WTC11 (cell line): ENCODE results near the gene ANGPTL4. TPM values are rescaled to one million over a fixed set of nuclear protein-coding genes. Genes with fewer than 3 reads are reported as not detected.
"Not testable (repeated sequence)": the region's sequence is repeated elsewhere in the genome, so short reads cannot be mapped to it uniquely, and the experiment has no call there.

Experiments used
- ATAC-seq: fragments of 200-7000 bp; cut with Tn5 transposase; 2 replicates; pipeline ENCODE4 v1.10.0; 2021; ENCODE audit warnings: mild to moderate bottlenecking, moderate library complexity
- CTCF ChIA-PET: fragments of 300-600 bp; sonication (Branson Sonifier 250); formaldehyde crosslinking; loops from one replicate; lab custom pipeline; 2021; ENCODE audit warnings: antibody characterized with exemption; lab: Charles Lee
- POLR2A ChIA-PET: fragments of 350-600 bp; sonication (Branson Sonifier 250); formaldehyde crosslinking; loops from one replicate; lab custom pipeline; 2021; ENCODE audit warnings: antibody characterized with exemption; lab: Charles Lee
- DNase-seq: peaks from one replicate; pipeline ENCODE4 v3.0.0; 2021; ENCODE audit warnings: low spot score
- H3K27ac Mint-ChIP-seq: 2 replicates; pipeline ENCODE4 v1.8.0; 2021; ENCODE audit warnings: mixed read lengths
- H3K27me3 Mint-ChIP-seq: 2 replicates; pipeline ENCODE4 v1.8.0; 2021; ENCODE audit warnings: low read depth, mild to moderate bottlenecking, moderate library complexity, mixed read lengths
- H3K36me3 Mint-ChIP-seq: 2 replicates; pipeline ENCODE4 v1.8.0; 2021; ENCODE audit warnings: mixed read lengths
- H3K4me1 Mint-ChIP-seq: 2 replicates; pipeline ENCODE4 v1.8.0; 2022; ENCODE audit warnings: mixed read lengths
- H3K4me3 Mint-ChIP-seq: 2 replicates; pipeline ENCODE4 v1.8.0; 2021; ENCODE audit warnings: mild to moderate bottlenecking, moderate library complexity, mixed read lengths
- H3K9me3 Mint-ChIP-seq: 2 replicates; pipeline ENCODE4 v1.8.0; 2021; ENCODE audit warnings: mixed read lengths
- CBFB ChIP-seq: sonication (generic); formaldehyde crosslinking; IDR thresholded peaks from 2 replicates; pipeline ENCODE4 v1.8.1; 2022; ENCODE audit warnings: mild to moderate bottlenecking, low read depth, missing genetic modification reagents
- HMGA2 ChIP-seq: fragments of 250-450 bp; sonication (Bioruptor Pico); IDR thresholded peaks from 2 replicates; pipeline ENCODE4 v1.4.0; 2021; ENCODE audit warnings: mild to moderate bottlenecking, moderate library complexity
- JAZF1 ChIP-seq: fragments of 250-450 bp; sonication (Bioruptor Pico); IDR thresholded peaks from 2 replicates; pipeline ENCODE4 v1.9.0; 2021; ENCODE audit warnings: moderate library complexity, mild to moderate bottlenecking, inconsistent platforms
- MYBL2 ChIP-seq: sonication (generic); formaldehyde crosslinking; IDR thresholded peaks from 2 replicates; pipeline ENCODE4 v1.8.1; 2023; ENCODE audit warnings: mild to moderate bottlenecking, moderate library complexity, missing genetic modification reagents
- SMAD3 ChIP-seq: sonication (generic); formaldehyde crosslinking; IDR thresholded peaks from 2 replicates; pipeline ENCODE4 v1.8.0; 2022; ENCODE audit warnings: missing genetic modification reagents, mild to moderate bottlenecking, borderline replicate concordance
- TEAD4 ChIP-seq: sonication (generic); formaldehyde crosslinking; IDR thresholded peaks from 2 replicates; pipeline ENCODE4 v1.8.0; 2022; ENCODE audit warnings: mild to moderate bottlenecking, missing genetic modification reagents
- ZNF219 ChIP-seq: sonication (generic); formaldehyde crosslinking; IDR thresholded peaks from 2 replicates; pipeline ENCODE4 v1.8.0; 2023; ENCODE audit warnings: missing genetic modification reagents, mild to moderate bottlenecking, borderline replicate concordance
- ZNF317 ChIP-seq: sonication (generic); formaldehyde crosslinking; IDR thresholded peaks from 2 replicates; pipeline ENCODE4 v1.8.1; 2023; ENCODE audit warnings: low read depth, mild to moderate bottlenecking, moderate library complexity, missing genetic modification reagents, borderline replicate concordance
- ZNF423 ChIP-seq: fragments of 250-450 bp; sonication (Bioruptor Pico); IDR thresholded peaks from 2 replicates; pipeline ENCODE4 v2.1.2; 2022; ENCODE audit warnings: mild to moderate bottlenecking, moderate library complexity
- total RNA-seq: library from RNA; stranded (reverse); gene quantifications from 3 replicates; pipeline ENCODE4 v1.2.3, GENCODE V29; 2021
- TF ChIP-seq, protein P1 (sequence below): fragments of 250-450 bp; sonication (Bioruptor Pico); IDR thresholded peaks from 2 replicates; pipeline ENCODE4 v1.9.0; 2021; ENCODE audit warnings: moderate library complexity, mild to moderate bottlenecking, inconsistent platforms, borderline replicate concordance
- TF ChIP-seq, protein P2 (sequence below): sonication (generic); formaldehyde crosslinking; IDR thresholded peaks from 2 replicates; pipeline ENCODE4 v1.8.1; 2022; ENCODE audit warnings: missing genetic modification reagents, borderline replicate concordance
- TF ChIP-seq, protein P3 (sequence below): sonication (generic); formaldehyde crosslinking; IDR thresholded peaks from 2 replicates; pipeline ENCODE4 v1.8.0; 2022; ENCODE audit warnings: mild to moderate bottlenecking, missing genetic modification reagents
- TF ChIP-seq, protein P4 (sequence below): sonication (generic); formaldehyde crosslinking; IDR thresholded peaks from 2 replicates; pipeline ENCODE4 v1.8.0; 2023; ENCODE audit warnings: missing genetic modification reagents, mild to moderate bottlenecking, borderline replicate concordance

The ANGPTL4 gene
- total RNA-seq, 1 experiment from 2014 or later, result 1.0 TPM

DNA sequence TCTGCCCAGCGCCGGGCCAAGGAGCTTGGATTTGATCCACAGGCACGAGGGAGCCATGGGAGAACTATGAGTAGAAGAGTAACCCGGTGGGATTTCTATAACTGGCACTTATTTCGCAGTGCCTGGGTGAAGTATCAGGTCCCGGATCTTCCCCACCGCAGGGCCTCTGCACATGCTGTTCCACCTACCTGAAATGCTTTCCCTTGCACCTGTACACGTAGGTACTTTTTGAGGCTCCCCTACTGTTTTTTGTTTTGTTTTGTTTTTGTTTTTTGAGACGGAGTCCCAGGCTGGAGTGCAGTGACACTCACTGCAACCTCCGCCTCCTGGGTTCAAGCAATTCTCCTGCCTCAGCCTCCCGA, 20.5 kb upstream of the ANGPTL4 start (continued):
- TF ChIP-seq, protein P1, sequence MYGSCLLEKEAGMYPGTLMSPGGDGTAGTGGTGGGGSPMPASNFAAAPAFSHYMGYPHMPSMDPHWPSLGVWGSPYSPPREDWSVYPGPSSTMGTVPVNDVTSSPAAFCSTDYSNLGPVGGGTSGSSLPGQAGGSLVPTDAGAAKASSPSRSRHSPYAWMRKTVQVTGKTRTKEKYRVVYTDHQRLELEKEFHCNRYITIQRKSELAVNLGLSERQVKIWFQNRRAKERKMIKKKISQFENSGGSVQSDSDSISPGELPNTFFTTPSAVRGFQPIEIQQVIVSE, result no peak
- no peak for TF ChIP-seq TEAD4

- TF ChIP-seq, protein P2, sequence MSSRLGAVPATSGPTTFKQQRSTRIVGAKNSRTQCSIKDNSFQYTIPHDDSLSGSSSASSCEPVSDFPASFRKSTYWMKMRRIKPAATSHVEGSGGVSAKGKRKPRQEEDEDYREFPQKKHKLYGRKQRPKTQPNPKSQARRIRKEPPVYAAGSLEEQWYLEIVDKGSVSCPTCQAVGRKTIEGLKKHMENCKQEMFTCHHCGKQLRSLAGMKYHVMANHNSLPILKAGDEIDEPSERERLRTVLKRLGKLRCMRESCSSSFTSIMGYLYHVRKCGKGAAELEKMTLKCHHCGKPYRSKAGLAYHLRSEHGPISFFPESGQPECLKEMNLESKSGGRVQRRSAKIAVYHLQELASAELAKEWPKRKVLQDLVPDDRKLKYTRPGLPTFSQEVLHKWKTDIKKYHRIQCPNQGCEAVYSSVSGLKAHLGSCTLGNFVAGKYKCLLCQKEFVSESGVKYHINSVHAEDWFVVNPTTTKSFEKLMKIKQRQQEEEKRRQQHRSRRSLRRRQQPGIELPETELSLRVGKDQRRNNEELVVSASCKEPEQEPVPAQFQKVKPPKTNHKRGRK (CRISPR knock-in tag), result 0 out of 2 replicates have a peak, but pooled peaks have one; percentile 22
- DNase-seq, ATAC-seq, H3K36me3 Mint-ChIP-seq, H3K9me3 Mint-ChIP-seq, POLR2A ChIA-PET, H3K4me3 Mint-ChIP-seq, CTCF ChIA-PET: not testable (repeated sequence)
- Mint-ChIP-seq H3K4me1 (peaks cover 21% of the 10 kb centered on the region), H3K27ac (0 out of 2 replicates have a peak overlapping the region, but pooled peaks have one; percentile 5), H3K27me3 (peaks cover 19% of the 10 kb centered on the region)
These were observed 14.2 kb upstream of the ANGPTL4 start for GRCh38 chr19:8349629-8350372.

DNA sequence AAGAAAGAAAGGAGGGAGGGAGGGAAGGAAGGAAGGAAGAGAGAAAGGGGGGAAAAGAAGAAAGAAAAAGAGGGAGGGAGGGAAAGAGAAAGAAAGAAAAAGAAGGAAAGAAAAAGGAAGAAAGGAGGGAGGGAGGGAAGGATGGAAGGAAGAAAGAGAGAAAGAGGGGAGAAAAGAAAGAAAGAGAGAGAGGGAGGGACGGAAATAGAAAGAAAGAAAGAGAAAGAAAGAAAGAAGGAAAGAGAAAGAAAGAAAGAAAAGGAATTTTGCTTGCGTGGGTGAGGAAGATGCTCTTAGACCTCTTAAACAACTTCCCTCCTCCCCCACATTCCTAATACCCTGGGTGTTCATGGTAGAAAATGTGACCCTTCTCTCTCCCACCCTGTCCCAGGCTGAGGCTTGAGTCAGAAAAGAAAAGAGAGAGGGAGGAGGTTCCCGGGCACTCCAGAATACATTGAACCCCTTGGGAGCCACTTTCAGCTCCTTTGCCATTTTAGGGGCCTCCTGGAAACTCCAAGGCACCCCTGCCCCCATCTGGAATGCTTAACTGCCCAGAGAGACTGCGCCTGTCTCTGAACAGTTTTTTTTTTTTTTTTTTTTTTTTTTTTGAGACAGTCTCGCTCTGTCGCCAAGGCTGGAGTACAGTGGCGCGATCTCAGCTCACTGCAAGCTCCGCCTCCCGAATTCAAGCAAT, 11.7 kb upstream of the ANGPTL4 start:
- DNase-seq (no peak), ATAC-seq (peak; percentile 38)
- Mint-ChIP-seq H3K27ac (no peak overlapping the region), H3K9me3 (peaks cover 7% of the 10 kb centered on the region), H3K36me3 (no peaks in the 10 kb centered on the region), H3K27me3 (peaks cover 18% of the 10 kb centered on the region), H3K4me1 (peaks cover 18% of the 10 kb centered on the region), H3K4me3 (peak overlapping the region; percentile 43)
- ChIA-PET POLR2A (interaction anchor here (0.7 kb wide), 1 partner anchor 307 kb away, joined by 8 read pairs; no protein-coding TSS in a partner anchor), CTCF (interaction anchor here (0.6 to 4.1 kb wide), 25 partner anchors 10 to 289 kb away, joined by 3 to 47 read pairs (median 7); partner anchors contain the start of genes ANGPTL4, KANK3, MARCHF2 and RAB11B)
- TF ChIP-seq ZNF317 (CRISPR knock-in tag) (no peak), CBFB (CRISPR knock-in tag) (no peak), HMGA2 (CRISPR knock-in tag) (no peak)
- TF ChIP-seq, protein P2 (CRISPR knock-in tag), result peak; percentile 99

GRCh38 chr19:8352845-8353244, 11.1 kb upstream of the ANGPTL4 start:
- H3K27me3 Mint-ChIP-seq, result peaks cover 18% of the 10 kb centered on the region
- H3K9me3 Mint-ChIP-seq, H3K27ac Mint-ChIP-seq, DNase-seq, POLR2A ChIA-PET, H3K36me3 Mint-ChIP-seq: not testable (repeated sequence)
- ATAC-seq, result peak; percentile 35
- peaks cover 14% of the 10 kb centered on the region for H3K4me1 Mint-ChIP-seq
- peak overlapping the region; percentile 43; the same call in 1 of the 2 replicates for H3K4me3 Mint-ChIP-seq
- CTCF ChIA-PET, result interaction anchor here (0.6 to 4.1 kb wide), 27 partner anchors 10 to 227 kb away, joined by 3 to 47 read pairs (median 7); partner anchors contain the start of genes ANGPTL4, HNRNPM, KANK3 and MARCHF2

- Mint-ChIP-seq H3K4me1 (peaks cover 14% of the 10 kb centered on the region), H3K4me3 (no peak overlapping the region), H3K27me3 (peaks cover 16% of the 10 kb centered on the region), H3K9me3 (peaks cover 7% of the 10 kb centered on the region), H3K27ac (no peak overlapping the region), H3K36me3 (no peaks in the 10 kb centered on the region)
- ChIA-PET CTCF (interaction anchor here (1.9 to 4.1 kb wide), 8 partner anchors 7 to 227 kb away, joined by 5 to 47 read pairs (median 32); partner anchors contain the start of genes ANGPTL4, MARCHF2 and RAB11B), POLR2A (no interaction called here)
- DNase-seq (no peak), ATAC-seq (no peak)
- TF ChIP-seq, protein P3, sequence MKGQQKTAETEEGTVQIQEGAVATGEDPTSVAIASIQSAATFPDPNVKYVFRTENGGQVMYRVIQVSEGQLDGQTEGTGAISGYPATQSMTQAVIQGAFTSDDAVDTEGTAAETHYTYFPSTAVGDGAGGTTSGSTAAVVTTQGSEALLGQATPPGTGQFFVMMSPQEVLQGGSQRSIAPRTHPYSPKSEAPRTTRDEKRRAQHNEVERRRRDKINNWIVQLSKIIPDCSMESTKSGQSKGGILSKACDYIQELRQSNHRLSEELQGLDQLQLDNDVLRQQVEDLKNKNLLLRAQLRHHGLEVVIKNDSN (CRISPR knock-in tag), result no peak
- TF ChIP-seq ZNF423 (CRISPR knock-in tag), result no peak
- no peak for TF ChIP-seq ZNF219 (CRISPR knock-in tag)
- TF ChIP-seq, protein P4, sequence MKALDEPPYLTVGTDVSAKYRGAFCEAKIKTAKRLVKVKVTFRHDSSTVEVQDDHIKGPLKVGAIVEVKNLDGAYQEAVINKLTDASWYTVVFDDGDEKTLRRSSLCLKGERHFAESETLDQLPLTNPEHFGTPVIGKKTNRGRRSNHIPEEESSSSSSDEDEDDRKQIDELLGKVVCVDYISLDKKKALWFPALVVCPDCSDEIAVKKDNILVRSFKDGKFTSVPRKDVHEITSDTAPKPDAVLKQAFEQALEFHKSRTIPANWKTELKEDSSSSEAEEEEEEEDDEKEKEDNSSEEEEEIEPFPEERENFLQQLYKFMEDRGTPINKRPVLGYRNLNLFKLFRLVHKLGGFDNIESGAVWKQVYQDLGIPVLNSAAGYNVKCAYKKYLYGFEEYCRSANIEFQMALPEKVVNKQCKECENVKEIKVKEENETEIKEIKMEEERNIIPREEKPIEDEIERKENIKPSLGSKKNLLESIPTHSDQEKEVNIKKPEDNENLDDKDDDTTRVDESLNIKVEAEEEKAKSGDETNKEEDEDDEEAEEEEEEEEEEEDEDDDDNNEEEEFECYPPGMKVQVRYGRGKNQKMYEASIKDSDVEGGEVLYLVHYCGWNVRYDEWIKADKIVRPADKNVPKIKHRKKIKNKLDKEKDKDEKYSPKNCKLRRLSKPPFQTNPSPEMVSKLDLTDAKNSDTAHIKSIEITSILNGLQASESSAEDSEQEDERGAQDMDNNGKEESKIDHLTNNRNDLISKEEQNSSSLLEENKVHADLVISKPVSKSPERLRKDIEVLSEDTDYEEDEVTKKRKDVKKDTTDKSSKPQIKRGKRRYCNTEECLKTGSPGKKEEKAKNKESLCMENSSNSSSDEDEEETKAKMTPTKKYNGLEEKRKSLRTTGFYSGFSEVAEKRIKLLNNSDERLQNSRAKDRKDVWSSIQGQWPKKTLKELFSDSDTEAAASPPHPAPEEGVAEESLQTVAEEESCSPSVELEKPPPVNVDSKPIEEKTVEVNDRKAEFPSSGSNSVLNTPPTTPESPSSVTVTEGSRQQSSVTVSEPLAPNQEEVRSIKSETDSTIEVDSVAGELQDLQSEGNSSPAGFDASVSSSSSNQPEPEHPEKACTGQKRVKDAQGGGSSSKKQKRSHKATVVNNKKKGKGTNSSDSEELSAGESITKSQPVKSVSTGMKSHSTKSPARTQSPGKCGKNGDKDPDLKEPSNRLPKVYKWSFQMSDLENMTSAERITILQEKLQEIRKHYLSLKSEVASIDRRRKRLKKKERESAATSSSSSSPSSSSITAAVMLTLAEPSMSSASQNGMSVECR, result no peak
- no peak for TF ChIP-seq MYBL2 (CRISPR knock-in tag)
- TF ChIP-seq JAZF1, result no peak
- TF ChIP-seq SMAD3 (CRISPR knock-in tag), result no peak
These were observed 8.1 kb upstream of the ANGPTL4 start for GRCh38 chr19:8355631-8356402.
